Rectal smooth muscle tissue (tissue), 1 donor: ENCODE results near the gene DSCAML1.

ENCODE experiments used
- H3K27ac ChIP-seq: one replicate; pipeline ENCODE4 v1.7.0; 2013; ENCODE audit warnings: low read depth, low read length, inconsistent platforms
- H3K27me3 ChIP-seq: one replicate; pipeline ENCODE4 v1.7.0; 2013; ENCODE audit warnings: low read length; ENCODE audit not compliant: control insufficient read depth, insufficient read depth
- H3K36me3 ChIP-seq: one replicate; pipeline ENCODE4 v1.7.0; 2013; ENCODE audit warnings: low read length; ENCODE audit not compliant: control insufficient read depth, insufficient read depth
- H3K4me1 ChIP-seq: one replicate; pipeline ENCODE4 v1.7.0; 2013; ENCODE audit warnings: low read length; ENCODE audit not compliant: control insufficient read depth, insufficient read depth
- H3K4me3 ChIP-seq: one replicate; pipeline ENCODE4 v1.7.0; 2013; ENCODE audit warnings: low read length
- H3K9ac ChIP-seq: one replicate; pipeline ENCODE4 v1.7.0; 2013; ENCODE audit warnings: low read length

The DSCAML1 gene

DNA sequence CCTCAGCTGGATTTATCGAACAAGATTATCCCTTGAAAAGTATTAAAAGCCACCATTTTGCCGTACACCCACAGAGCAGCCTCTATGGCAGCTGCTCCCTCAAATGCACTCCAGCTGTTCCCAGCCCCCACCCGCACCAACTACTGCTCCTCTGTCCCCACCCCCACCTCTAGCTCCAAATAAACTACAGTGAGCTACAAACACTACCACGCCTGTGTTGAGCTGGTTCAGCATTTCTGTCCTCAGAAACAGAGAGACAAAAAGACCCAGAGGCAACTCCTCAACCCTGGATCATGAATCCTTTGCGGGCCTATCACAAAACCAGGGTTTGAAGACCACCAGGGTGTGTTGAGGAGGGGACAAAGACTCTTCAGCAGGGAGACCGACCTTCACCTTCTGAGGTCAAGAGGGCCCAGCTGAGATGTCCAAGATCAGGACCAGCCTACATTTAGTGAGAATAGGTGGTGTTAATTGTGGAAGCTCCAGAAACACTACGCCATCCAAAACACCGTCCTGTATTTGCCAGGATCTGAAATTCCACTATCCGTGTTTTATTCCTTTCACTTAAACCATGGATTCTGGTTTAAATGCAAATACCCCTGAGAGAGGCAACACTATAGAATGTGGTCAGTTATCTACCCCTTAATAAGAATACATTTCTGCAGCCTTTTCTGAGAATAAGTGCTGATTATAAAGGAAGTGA is 195.9 kb downstream of the DSCAML1 start:
- Histone ChIP-seq H3K36me3 (no peaks in the 10 kb centered on the region), H3K9ac (no peak overlapping the region), H3K27ac (no peak overlapping the region), H3K27me3 (no peaks in the 10 kb centered on the region), H3K4me3 (no peak overlapping the region), H3K4me1 (no peaks in the 10 kb centered on the region)

DNA sequence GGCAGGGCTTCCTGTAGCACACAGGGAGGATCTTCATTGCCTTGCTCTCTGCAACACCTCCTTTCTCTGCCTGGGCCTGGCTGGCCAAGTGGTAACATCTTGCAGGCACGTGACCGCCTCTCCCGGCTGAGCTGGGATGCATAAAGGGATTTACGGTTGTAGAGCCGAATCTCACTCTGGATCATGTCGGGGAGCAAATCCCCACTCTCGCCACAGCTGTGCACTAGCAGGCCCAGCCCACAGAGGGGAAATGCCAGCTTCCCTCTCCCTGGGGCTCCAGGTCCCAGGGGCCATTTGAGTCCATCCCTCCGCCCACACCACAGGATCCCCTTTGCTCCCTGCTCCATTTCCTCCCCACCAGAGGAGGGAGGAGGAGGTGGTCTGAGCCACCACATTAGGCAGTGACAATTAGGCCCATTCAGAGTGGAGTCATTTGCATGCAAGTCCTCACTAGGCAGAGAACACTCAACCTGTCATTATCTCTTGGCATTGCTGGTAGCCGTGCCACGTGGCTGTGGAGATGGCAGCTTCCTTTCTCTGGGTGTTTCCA is 196.7 kb downstream of the DSCAML1 start:
- Histone ChIP-seq H3K27me3 (no peaks in the 10 kb centered on the region), H3K9ac (no peak overlapping the region), H3K36me3 (no peaks in the 10 kb centered on the region), H3K4me1 (no peaks in the 10 kb centered on the region), H3K27ac (no peak overlapping the region), H3K4me3 (no peak overlapping the region)

DNA sequence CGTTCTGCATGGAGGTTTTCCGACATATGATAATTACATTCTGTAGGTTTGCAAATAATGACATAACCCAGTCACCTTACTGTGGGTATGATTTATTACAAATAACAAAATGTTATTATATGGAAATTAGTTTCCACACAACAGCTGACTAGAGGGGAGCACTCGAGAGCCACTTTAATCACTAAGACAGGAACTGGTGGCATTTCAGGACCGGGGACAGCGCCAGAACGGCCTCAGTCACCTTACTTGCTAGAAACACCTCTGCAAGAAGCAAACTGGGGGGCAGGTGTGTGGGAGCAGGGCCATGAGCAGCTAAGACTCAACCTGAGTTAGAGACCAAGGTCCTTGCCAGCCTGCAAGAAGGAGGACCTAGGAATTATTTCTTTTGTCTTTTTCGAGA is 199.9 kb downstream of the DSCAML1 start:
- Histone ChIP-seq H3K4me1 (no peaks in the 10 kb centered on the region), H3K36me3 (no peaks in the 10 kb centered on the region), H3K27me3 (no peaks in the 10 kb centered on the region), H3K4me3 (no peak overlapping the region), H3K27ac (no peak overlapping the region), H3K9ac (no peak overlapping the region)

GRCh38 chr11:117595440-117595839 is 201.6 kb downstream of the DSCAML1 start:
- H3K27ac ChIP-seq, result no peak overlapping the region
- H3K36me3 ChIP-seq, result no peaks in the 10 kb centered on the region
- H3K9ac ChIP-seq, result no peak overlapping the region
- no peaks in the 10 kb centered on the region for H3K4me1 ChIP-seq
- no peak overlapping the region for H3K4me3 ChIP-seq
- no peaks in the 10 kb centered on the region for H3K27me3 ChIP-seq

- H3K27ac ChIP-seq, result no peak overlapping the region
- H3K9ac ChIP-seq, result no peak overlapping the region
- no peaks in the 10 kb centered on the region for H3K27me3 ChIP-seq
- no peak overlapping the region for H3K4me3 ChIP-seq
- no peaks in the 10 kb centered on the region for H3K4me1 ChIP-seq
- H3K36me3 ChIP-seq, result no peaks in the 10 kb centered on the region
These were observed 202.3 kb downstream of the DSCAML1 start for GRCh38 chr11:117594721-117595120.

DNA sequence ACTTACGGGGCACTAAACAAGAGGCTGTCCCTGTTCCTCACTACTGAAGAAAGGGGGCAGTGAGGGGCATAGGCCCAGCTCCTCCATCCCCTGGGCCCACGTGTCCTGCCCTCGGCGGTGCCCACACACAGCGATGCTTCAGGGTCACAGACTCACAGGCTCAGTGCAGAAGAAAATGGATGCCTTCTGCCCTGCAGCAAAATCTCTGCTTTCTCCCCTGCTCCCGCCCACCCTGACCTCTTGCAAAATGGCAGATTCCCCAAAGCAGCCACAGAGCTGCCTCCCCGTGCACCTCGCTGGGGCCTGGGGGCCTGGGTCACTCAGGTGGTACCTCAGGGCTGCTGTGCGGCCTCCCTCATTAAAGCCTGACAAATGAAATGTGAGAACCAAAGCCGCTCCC is 204.0 kb downstream of the DSCAML1 start:
- no peaks in the 10 kb centered on the region for H3K36me3 ChIP-seq
- no peaks in the 10 kb centered on the region for H3K27me3 ChIP-seq
- no peaks in the 10 kb centered on the region for H3K4me1 ChIP-seq
- no peak overlapping the region for H3K27ac ChIP-seq
- H3K9ac ChIP-seq, result no peak overlapping the region
- no peak overlapping the region for H3K4me3 ChIP-seq

DNA sequence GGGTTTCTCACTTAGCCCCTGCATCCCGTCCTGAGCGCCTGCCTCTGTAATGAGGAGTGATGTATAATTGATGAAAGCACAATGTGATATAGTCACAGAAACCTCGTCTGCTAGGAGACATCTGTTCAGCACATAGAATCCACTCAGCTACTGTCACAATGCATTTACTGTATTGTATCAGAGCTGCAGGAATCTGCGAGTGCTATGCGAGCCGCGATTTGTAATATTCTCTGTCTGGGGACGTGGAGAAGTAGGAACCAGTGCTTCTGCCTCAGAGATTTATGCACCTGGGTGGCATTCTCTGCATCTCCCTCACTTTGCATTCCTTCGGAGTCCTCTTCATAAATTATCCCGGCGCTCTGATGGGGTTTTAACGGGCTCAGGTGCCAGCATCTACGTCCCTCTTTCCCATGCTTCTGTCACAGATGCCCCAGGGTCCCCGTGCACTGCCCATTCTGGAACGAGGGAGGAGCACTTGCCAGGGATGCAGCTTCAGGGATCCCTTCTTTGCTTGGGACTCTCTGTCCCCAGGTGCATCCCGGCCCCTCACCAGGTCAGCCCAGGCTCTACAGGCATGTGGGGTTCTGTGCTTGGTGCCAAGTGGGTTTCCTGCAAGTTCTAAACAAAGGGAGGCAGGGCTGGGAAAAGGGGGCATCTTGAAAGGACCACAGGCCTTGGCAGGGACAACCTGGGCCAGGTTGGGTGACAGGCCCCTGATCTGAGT is 205.5 kb downstream of the DSCAML1 start:
- no peaks in the 10 kb centered on the region for H3K4me1 ChIP-seq
- no peak overlapping the region for H3K27ac ChIP-seq
- H3K36me3 ChIP-seq, result no peaks in the 10 kb centered on the region
- no peaks in the 10 kb centered on the region for H3K27me3 ChIP-seq
- no peak overlapping the region for H3K4me3 ChIP-seq
- H3K9ac ChIP-seq, result no peak overlapping the region

DNA sequence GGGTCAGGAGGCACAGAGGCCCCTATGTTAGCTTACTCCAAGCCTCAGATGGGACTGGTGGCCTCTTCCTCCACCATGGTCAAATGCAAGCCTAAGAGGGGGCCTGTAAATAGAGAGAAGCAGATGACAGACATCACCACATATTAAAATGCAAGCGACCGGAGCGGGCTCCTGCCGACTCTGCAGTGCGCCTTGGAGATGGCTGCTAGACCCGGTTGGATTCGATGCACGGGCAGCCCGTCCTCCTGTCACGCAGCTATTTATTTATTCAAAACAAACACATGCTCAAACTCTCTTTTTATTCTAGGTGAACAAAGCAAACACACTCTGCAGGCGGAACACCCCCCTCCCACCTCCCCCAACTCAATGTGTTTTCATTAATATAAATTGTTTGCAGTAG is 208.0 kb downstream of the DSCAML1 start:
- H3K36me3 ChIP-seq, result no peaks in the 10 kb centered on the region
- H3K27ac ChIP-seq, result no peak overlapping the region
- H3K9ac ChIP-seq, result no peak overlapping the region
- H3K4me1 ChIP-seq, result no peaks in the 10 kb centered on the region
- no peak overlapping the region for H3K4me3 ChIP-seq
- no peaks in the 10 kb centered on the region for H3K27me3 ChIP-seq

GRCh38 chr11:117588166-117588810 is 208.7 kb downstream of the DSCAML1 start:
- no peaks in the 10 kb centered on the region for H3K4me1 ChIP-seq
- no peak overlapping the region for H3K9ac ChIP-seq
- H3K27ac ChIP-seq, result no peak overlapping the region
- no peaks in the 10 kb centered on the region for H3K36me3 ChIP-seq
- H3K27me3 ChIP-seq, result no peaks in the 10 kb centered on the region
- no peak overlapping the region for H3K4me3 ChIP-seq

DNA sequence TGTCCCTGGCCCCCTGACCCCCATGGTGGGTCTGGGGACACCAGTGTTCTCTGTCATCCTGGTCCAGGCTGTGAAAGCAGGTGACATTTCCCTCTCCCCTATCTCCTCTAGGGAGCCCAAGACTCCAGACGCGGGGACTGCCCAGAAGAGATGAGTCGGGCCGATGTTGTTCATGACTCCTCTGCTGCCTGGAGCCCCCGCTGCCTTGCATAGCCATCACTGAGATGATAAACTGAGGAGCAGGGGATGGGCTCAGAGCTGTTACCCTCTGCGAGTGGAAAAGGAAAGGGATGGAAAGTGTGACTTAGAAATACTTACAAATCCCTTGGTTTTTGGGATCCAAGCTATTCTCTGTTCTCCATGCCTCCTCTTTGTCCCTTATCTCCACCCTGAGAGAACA is 209.6 kb downstream of the DSCAML1 start:
- H3K36me3 ChIP-seq, result no peaks in the 10 kb centered on the region
- no peaks in the 10 kb centered on the region for H3K27me3 ChIP-seq
- H3K27ac ChIP-seq, result no peak overlapping the region
- H3K4me3 ChIP-seq, result no peak overlapping the region
- H3K9ac ChIP-seq, result no peak overlapping the region
- H3K4me1 ChIP-seq, result no peaks in the 10 kb centered on the region

DNA sequence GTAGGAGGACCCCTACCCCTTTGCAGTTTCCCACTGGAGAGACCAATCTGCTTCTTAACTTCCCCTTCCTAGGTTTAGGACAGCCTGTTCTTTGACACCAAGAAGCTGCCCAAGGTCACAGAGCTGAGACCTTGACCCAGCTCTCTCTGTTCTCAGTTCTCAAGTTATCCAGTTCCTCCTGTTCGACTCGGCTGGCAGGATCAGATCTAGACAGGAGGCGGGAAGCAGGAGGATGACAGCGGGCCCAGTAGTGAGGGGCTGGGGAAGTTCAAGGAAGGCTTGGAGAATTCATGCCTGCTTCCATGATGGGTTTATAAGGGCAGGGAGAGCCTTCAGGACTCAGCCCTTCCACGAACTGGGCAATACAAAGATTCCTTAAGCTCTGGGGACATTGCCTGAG is 210.6 kb downstream of the DSCAML1 start:
- Histone ChIP-seq H3K27me3 (no peaks in the 10 kb centered on the region), H3K4me3 (no peak overlapping the region), H3K9ac (no peak overlapping the region), H3K27ac (no peak overlapping the region), H3K4me1 (no peaks in the 10 kb centered on the region), H3K36me3 (no peaks in the 10 kb centered on the region)

GRCh38 chr11:117585631-117586030 is 211.4 kb downstream of the DSCAML1 start:
- no peak overlapping the region for H3K27ac ChIP-seq
- no peak overlapping the region for H3K4me3 ChIP-seq
- H3K27me3 ChIP-seq, result no peaks in the 10 kb centered on the region
- no peaks in the 10 kb centered on the region for H3K36me3 ChIP-seq
- H3K4me1 ChIP-seq, result no peaks in the 10 kb centered on the region
- no peak overlapping the region for H3K9ac ChIP-seq
